Fibroblast of skin of left biceps (primary cell): ENCODE measurements around the gene HCFC1.
A peak's percentile ranks its signal among the peaks of the same experiment; 100 is the strongest.

Source experiments
- DNase-seq, 2 experiments: peaks; one replicate each; pipeline ENCODE4 v3.0.0-alpha.2; 2013; ENCODE audit warnings: low read depth in 2 of 2

The HCFC1 gene

GRCh38 chrX:153905481-153906095 lies 66.0 kb downstream of the HCFC1 start:
- DNase-seq, result no peak

- no peak for DNase-seq
These were observed 67.3 kb downstream of the HCFC1 start, which contains the start of gene AVPR2 for GRCh38 chrX:153903991-153904957. Gene AVPR2, plus strand, starts transcription at chrX:153904673. Its CDS starts 473 bp downstream, at chrX:153905146.

- DNase-seq, result no peak
These were observed 68.2 kb downstream of the HCFC1 start for GRCh38 chrX:153903238-153903980.

GRCh38 chrX:153902385-153902784 lies 69.2 kb downstream of the HCFC1 start:
- no peak for DNase-seq

GRCh38 chrX:153901753-153902140 lies 69.9 kb downstream of the HCFC1 start:
- no peak for DNase-seq

- DNase-seq, result peak; percentile 56 to 57
These were observed 70.5 kb downstream of the HCFC1 start for GRCh38 chrX:153900831-153901752.

GRCh38 chrX:153897899-153898298 lies 73.7 kb downstream of the HCFC1 start:
- no peak for DNase-seq
